GM21390 (cell line): ENCODE results near the gene RAC2.
"Not testable (repeated sequence)": the region's sequence is repeated elsewhere in the genome, so short reads cannot be mapped to it uniquely, and the experiment has no call there.

Experiments used
- ATAC-seq: cut with Tn5 transposase; IDR thresholded peaks from one replicate; pipeline ENCODE4 v1.9.1; 2021; ENCODE audit not compliant: unreplicated experiment

RAC2 gene

DNA sequence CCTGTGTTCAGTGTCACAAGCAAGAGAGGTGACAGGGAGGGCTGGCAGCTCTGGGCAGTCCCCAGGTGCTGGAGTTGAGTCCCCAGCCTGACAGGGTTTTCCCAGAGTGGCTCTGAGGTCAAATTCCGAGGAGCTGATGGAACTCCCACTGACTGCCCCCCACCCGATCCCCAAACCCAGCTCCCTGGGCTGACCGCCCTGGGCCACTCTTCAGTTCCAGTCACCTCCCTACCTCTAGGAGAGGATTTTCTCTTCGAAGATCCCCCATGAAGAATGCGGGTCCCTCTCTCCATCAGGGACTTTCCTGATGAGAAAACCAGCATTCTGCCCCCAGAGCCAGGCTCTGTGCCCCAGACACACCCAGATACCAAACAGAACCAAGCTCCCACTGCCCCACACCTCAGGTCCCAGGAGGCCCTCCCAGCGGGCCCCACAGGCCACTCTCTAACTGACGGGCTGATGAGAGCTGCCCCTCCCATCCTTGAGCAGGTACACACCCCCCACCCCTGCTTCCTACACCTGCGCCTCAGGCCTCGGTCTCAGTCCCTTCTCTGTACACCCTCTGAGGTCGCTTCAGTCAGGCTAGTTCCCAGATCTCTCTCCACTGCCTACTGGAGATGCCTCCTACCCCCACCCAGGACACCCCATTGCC, 12.1 kb upstream of the RAC2 start:
- ATAC-seq: no peak

DNA sequence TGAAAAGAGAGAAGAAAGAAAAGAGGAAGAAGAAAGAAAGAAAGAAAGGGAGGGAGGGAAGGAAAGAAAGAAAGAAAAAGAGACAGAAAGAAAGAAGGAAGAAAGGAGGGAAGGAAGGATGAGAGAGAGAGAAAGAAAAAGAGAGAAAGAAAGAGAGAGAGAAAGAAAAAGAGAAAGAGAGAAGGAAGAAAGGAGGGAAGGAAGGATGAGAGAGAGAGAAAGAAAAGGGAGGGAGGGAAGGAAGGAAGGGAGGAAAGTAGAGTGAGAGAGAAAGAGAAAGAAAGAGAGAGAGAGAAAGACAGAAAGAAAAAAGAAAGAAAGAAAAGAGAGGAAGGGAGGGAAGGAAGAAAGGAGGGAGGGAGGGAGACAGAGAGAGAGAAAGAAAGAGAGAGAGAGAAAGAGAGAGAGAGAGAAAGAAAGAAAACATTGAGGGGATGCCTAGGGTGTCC, 11.5 kb upstream of the RAC2 start:
- no peak for ATAC-seq

DNA sequence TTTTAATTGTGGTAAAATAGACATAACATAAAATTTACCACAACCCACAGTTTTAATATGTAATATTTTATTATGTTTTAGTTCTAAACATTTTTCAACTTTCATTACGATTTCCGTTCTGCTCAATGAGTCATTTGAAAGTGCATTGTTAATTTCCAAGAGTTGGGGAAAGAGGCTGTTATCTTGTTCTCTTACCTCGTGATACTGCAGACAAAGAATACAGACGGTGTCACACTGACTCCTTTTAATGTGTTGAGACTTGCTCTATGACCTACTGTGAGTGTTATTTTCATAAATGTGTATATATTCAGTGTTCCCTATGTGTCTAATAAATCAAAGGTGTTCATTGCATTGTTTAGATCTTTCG, 10.8 kb upstream of the RAC2 start:
- no peak for ATAC-seq

DNA sequence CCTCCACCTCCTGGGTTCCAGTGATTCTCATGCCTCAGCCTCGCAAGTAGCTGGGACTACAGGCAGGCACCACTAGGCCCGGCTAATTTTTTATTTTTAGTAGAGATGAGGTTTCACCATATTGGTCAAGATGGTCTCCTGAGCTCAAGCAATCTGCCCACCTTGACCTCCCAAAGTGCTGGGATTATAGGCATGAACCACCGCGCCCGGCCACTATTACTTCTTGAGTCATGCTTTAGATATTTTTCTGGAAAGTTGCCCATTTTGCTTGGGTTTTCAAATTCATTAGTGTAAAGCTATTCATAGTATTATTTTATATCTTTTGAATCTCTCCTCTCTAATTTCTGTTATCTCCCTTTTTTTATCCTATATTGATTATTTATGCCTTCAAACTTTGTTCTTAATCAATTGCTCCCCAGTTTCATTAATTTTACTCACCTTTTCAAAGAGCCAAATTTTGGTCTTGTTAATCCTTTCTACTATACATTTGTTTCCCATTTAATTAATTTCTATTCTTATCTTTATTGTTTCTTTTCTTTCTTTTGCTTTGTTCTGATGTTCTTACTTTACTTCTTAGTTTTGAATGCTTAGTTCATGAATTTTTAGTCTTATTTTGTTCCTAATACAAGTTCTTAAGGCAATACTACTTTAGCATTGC, 10.3 kb upstream of the RAC2 start:
- ATAC-seq: no peak

DNA sequence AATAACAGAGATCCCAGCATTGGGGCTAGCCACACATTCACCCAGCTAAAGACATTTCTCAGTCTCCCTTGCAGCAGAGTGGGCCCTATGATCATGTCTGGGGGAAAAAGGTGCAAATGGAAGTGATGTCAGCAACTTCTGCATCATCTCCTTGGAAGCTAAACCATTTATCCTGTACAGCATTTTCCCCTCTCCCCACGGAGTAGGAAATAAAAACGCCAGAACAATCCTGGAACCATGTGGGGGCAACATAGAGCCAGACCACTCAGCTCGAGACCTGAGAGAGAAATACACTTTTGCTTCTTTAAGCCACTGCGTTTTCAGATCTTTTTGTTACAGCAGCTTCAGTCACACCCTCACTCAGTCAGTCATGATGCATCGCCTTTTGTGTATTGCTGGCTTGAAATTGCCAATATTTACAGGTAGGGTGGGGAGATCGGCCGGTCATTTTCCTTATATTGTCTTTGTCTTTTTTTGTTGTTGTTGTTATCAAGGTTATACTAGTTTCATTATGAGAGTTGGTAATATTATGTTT, 9.1 kb upstream of the RAC2 start:
- no peak for ATAC-seq

DNA sequence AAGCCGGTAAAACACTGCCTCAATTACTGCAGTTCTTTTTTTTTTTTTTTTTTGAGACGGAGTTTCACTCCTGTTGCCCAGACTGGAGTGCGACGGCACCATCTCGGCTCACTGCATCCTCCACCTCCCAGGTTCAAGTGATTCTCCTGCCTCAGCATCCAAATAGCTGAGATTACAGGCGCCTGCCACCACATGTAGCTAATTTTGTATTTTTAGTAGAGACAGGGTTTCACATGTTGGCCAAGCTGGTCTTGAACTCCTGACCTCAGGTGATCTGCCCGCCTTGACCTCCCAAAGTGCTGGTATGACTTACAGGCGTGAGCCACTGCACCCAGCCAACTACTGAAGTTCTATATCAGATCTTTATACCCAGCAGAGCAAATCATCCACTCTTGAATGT, 7.8 kb upstream of the RAC2 start:
- not testable (repeated sequence) for ATAC-seq

DNA sequence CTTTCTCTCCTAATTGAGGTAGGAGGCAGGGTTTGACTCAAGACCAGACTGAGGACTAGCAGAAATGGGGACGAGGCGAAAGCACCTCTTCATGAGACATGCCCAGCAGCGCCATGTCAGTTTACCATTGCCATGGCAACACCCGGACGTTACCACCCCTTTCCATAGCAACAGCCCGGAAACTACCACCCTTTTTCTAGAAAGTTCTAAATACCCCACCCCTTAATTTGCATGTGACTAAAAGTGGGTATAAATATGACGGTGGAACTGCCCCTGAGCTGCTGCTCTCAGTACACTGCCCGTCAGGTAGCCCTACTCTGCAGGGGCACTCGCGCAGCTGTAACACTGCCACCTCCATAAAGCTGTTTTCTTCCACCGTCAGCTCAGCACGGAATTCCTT, 5.9 kb upstream of the RAC2 start:
- no peak for ATAC-seq

DNA sequence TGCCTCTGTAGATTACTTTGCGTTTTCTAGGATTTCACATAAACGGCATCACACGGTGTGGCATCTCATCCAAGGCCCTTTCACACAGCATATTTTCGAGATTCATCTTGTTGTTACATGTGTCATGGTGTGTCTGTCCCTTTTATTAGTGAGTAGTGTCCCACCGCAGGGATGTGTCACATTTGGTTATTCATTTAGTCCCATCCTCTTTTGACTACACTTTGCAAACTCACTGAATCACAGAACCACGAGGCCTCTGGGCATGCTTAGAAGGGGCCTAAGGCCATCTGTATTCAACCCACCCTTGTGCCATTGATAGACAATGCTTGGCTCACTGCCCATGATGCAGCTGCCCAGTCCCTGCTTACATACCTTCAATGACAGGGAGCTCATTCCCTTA, 4.2 kb upstream of the RAC2 start:
- no peak for ATAC-seq

DNA sequence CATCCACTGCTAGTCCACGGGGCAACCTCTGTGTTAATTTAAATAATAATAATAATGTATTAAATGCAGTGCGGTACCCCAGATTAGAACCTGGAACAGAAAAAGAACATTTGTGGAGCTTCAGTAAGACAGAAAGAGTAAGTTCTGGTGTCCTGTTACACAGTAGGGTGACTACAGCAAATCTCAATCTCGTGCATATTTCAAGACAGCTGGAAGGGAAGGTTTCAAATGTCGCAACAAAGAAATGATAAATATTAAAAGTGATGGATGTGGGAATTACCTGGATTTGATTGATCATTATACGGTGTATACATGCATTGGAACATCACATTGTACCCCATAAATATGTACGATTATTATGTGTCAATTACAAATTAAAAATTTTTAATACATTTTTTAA, 1.7 kb upstream of the RAC2 start:
- no peak for ATAC-seq

DNA sequence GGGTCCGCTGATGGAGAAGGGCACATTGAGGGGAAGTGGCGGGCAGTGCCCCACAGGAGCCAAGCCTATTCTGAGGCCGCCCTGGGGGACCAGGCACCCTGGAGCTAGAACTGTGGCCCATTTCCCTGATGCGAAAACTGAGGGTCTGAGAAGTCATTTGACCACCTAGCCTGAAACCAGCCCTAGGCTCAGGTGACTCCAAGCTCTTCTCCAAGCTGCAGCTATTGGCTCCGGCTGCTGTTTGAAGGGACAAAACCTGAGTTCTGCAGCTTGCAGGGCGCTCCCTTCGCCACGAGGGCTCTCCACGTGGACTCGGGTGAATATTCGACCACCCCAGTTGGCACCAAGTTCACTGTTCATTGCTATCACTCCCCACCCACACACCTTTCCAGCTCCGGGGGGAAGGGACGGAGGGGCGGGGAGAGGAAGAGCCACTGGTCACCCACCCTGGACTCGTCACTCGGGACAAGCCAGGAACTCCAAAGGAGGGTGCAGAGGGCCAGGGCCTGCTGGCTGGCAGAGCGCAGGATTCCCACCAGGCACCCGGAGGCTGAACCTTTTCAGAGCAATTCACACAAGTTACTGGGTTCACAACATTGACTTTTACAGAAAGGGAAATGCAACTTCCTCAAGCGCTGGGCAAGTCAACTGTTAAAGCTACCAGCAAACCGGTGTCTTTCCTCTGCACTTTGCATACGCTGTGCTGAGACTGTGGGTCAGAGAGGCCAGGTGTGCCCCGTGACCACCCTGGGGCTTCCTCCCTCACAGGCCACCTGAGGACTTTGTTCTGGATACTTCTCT, 1.1 kb upstream of the RAC2 start:
- ATAC-seq: no peak

DNA sequence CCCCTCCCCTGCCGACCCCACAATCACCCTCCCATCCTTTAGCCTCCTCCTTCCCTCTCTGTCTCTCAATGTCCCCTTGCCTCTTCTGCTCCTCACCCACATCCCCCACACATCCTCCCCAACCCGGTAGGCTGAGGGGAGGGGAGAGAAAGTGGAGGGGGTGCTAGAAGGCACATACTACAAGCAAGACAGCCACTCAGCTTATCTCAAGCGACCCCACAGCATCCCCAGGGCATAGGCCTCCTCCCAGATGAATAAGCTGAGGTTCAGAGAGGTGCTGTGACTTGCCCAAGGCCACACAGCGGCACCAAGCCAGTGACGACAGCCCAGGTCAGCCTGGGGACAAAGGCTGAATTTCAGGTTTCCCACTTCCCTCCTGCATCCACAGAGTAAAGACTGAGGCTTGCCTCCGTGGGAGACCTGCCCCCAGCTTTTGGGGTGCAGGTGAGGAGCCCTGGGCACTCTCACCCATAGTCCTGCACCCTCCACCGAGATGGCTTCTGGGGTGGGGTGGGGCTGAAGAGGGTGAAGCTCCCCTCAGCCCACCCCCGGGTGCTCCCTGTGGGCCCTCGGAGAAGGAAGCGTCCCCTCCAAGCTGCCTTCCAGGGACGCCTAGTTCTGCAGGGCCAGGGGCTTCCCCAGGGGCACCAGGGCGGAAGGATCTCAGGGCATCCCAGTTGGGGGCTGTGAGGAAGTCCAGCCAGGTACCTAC, 511 bp downstream of the RAC2 start:
- no peak for ATAC-seq

DNA sequence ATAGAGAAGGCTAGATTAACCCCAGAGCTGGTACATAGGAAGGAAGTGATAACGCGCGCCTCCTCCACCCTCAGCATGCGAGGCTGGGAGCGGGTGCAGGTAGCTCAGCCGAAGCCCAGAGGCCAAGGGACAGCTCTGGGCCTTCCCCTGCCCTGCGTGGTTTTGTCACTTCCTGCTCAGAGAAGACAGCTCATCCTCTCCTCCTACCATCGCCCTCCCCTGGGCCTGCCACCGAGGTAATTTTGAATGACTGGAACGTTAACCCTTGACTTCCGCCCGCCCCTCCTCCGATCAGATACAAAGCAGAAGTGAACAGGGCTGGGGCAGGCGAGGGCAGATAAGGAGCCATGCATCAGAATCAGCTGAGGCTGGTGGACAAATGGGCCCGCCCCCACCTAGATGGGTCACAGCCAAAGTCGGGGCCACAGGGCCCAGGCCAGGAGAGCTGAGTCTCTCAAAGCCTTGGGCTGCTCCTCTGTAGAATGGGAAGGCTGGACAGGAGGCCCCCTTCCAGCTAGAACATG, 1.6 kb downstream of the RAC2 start:
- peak; percentile 56 for ATAC-seq

DNA sequence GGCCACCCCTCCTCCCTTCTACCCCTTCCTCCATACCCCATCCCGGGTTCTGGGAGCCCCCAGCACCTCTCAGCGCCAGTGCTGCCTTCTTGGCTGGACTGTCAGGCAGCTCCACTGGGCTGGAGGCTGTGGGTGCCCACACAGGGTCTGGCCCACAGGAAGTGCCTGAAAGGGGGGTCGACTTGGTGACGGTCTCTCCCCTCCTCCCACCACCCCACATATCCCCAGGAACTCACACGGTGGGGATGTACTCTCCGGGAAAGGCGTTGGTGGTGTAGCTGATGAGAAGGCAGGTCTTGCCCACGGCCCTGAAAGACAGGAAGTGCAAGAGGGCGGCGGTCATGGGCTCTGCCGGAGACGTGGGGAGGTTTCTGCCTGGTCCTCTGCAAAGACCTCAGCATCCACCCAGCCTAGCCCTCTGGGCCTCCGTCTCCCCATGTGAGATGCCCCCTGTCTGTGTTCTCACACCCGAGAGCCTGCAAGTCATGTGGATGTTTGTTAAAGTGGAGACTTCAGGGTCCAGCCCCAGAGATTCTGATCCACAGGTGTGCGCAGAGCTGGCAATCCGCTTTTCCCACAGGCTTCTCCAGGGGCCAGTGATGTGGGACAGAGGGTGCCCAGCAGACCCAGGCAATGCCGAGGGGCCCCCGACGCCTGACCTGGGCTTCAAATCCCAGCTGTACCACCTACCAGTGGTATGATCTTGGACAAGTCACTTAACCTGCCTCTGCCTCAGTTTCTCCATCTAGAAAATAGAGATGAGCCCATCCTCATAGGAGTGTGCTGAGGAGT, 2.5 kb downstream of the RAC2 start:
- ATAC-seq: no peak

DNA sequence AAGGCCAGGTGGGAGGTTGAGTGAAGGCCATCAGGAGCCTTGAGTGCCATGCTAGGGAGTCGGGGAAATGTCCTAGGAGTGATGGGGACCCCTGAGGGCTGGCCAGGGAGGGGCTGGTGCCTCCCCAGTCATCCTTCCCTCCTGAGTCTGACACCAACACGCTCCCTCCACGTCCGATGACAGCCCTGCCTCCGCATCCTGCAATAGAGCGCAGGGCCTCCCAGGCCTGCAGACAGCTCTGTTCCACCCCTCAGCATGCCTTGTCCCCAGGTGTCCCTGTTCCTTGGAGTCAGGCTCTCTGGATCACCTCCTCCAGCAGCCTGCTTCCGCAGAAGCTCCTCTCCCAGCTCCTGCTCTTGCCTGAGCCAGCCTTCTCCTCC, 3.1 kb downstream of the RAC2 start:
- no peak for ATAC-seq

DNA sequence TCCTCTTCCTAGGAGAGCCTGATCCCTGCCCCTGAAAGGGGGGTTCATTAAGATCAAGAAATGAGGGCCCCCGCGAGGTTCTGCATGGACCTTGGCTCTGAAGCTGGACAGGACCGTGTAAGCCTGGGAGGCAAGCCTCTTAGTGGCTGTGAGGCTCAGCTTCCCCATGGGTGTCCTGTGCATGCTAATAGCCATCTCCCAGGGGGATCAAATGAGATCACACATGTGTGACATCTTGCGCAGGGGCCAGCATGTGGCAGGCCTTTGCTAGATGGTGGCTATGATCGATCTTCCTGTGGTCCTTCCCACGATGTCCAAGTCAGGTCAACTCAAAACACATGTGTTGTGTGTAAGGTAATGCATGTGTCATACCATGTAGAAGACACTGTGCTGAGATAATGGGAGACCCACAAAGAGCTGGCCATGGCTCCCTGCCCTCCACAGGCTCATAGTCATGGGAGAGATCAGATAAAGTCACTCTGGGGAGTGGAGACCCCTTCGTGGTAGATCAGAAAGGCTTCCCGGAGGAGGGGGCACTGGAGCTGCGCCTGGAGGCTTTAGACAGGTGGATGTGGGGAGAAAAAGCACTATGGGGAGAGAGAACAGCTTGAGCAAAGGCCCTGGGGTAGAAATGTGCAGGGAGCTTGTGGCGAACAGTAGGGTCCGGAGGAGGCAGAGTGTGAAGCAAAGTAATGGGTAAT, 3.7 kb downstream of the RAC2 start:
- no peak for ATAC-seq

DNA sequence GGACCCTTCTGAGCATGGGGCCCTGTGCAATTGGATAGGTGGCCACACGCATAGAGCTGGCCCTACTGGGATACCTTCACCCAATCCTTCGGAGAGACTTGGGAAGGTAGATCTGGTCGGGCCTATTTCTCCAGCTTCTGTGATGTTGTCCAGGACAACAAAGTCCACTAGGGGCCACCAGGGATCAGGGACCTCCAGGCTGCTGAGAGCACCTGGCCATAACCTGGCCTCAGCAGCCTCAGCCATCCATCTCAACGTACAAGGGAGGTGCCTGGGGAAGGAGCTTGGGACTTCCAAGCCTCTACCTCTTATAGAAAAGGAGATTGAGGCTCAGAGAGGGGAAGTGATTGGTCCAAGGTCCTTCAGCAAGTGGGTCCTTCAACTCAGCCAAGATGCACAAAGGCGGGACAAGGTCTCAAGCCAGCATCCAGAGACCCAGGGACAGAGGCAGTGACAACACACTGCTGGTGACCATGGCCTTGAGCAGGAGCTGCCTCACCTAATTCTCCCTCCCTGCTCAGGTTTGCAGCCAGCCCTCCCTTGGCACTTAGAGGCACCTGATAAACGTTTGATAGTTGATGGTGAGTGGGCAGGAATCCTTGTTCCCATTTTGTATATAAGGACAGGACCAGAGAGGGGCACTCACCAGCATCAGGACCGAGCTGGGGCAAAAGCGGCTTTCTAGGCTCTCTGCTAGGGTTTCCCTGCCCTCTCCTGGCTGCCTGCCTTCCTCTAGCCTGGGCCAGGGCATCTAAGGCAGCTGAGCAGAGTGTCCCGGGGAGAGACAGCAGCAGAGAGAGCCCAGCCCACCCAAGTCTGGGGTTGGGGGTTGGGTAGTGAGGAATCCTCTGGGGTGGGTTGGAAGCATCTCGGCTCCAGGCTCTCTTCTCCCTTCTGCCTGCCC, 4.5 kb downstream of the RAC2 start:
- ATAC-seq: no peak

DNA sequence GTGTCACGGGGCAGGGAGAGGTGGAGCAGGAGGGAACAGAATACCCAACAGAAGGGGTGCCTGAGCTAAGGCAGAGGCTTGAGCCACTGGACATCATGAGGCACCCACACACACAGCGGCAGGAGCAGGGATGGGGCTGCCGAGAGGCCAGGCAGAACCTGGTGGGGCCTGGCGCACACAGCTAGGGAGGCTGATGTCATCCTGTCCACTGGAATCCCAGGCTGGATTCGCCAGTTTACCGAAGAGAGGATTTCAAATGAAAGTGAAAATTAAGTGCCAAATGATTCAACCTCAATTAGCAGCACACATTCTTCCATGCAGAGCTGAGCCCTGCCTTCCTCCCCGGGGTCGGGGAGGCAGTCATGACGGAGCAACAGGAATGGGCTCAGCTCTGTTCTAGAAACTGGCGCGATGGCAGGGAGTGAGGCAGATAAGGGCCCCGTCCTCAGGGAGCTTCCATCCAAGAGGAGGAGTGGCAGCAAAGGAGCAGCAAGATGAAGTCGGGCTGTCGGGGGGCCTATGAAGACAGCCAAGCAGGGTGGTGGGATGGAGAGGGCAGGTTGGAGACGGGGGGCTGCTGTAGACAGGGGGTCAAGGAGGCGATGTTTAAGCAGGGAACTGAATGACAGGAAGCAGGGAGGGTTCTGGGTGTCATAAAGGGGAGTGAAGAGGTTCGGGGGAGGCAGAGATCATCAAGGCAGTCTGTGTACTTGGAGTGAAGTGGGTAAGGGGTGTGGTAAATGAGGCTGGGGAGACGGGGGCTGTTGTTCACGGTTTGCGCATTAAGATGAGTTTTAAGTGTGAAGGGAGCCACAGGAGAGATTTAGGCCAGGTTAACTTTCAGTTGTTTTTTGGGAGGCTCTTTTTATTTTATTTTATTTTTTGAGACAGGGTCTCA, 6.4 kb downstream of the RAC2 start:
- no peak for ATAC-seq
